ENCODE results near the gene TNNC1.
A peak's percentile ranks its signal among the peaks of the same experiment; 100 is the strongest.

The TNNC1 gene

GRCh38 chr3:52456800-52457183, 3.0 kb upstream of the TNNC1 start:
- DNase-seq = no peak

- no peak for DNase-seq
These were observed 2.4 kb upstream of the TNNC1 start for GRCh38 chr3:52456169-52456799.

GRCh38 chr3:52455283-52456168, 1.7 kb upstream of the TNNC1 start, which contains the start of gene NISCH:
Gene NISCH, plus strand, starts transcription at chr3:52455604. Its CDS starts 38 bp downstream, at chr3:52455642.
- DNase-seq = peak; percentile 89 to 96 (median 94)

GRCh38 chr3:52454938-52455282, 1.1 kb upstream of the TNNC1 start:
- DNase-seq = no peak

GRCh38 chr3:52454250-52454937, 553 bp upstream of the TNNC1 start:
- DNase-seq = no peak

GRCh38 chr3:52452570-52453221, 1.1 kb downstream of the TNNC1 start:
- no peak for DNase-seq

GRCh38 chr3:52452126-52452525, 1.7 kb downstream of the TNNC1 start:
- no peak for DNase-seq

- no peak for DNase-seq
These were observed 2.4 kb downstream of the TNNC1 start for GRCh38 chr3:52451237-52452083.

GRCh38 chr3:52450489-52451236, 3.2 kb downstream of the TNNC1 start:
- no peak for DNase-seq

- no peak for DNase-seq
These were observed 6.1 kb downstream of the TNNC1 start for GRCh38 chr3:52447512-52448355.

GRCh38 chr3:52446631-52447511, 7.0 kb downstream of the TNNC1 start:
- peak; percentile 33 to 70 (median 51) for DNase-seq

- no peak for DNase-seq
These were observed 7.8 kb downstream of the TNNC1 start for GRCh38 chr3:52446042-52446441.

- peak; percentile 45 to 80 (median 65) for DNase-seq
These were observed 8.7 kb downstream of the TNNC1 start, which contains the start of gene SEMA3G for GRCh38 chr3:52444860-52445793. Gene SEMA3G, minus strand, starts transcription at chr3:52445103. Its CDS starts 76 bp downstream, at chr3:52445027.

GRCh38 chr3:52443791-52444687, 9.8 kb downstream of the TNNC1 start:
- no peak for DNase-seq

- no peak for DNase-seq
These were observed 10.6 kb downstream of the TNNC1 start for GRCh38 chr3:52443268-52443610.

- no peak for DNase-seq
These were observed 11.2 kb downstream of the TNNC1 start for GRCh38 chr3:52442409-52443267.
